Measurements from ENCODE around the gene EXT2. TPM values are rescaled to one million over a fixed set of nuclear protein-coding genes. Genes with fewer than 3 reads are reported as not detected.

EXT2 gene
- polyA plus RNA-seq, 1 of the 3 experiments (the other 2 are of a cell fraction): 92.9 TPM

GRCh38 chr11:44286911-44287310 lies 191.4 kb downstream of the EXT2 start:
- ChIA-PET POLR2A (no interaction called here), CTCF (interaction anchor here (0.6 to 9.2 kb wide), 43 partner anchors 8 to 740 kb away, joined by 3 to 148 read pairs (median 6); partner anchors contain the start of genes ALX4 and EXT2)
- Histone ChIP-seq H3K79me2 (ENCODE audit: insufficient read depth) (no peaks in the 10 kb centered on the region), H3F3A (replicated peaks; ENCODE audit: insufficient read depth) (no peaks in the 10 kb centered on the region), H3K36me3 (replicated peaks in 1 of 2; ENCODE audit: control insufficient read depth in 1 of 2, insufficient read depth in 2 of 2, low read length in 1 of 2) (no peaks in the 10 kb centered on the region), H3K9me3 (no peaks in the 10 kb centered on the region), H3K27me3 (ENCODE audit: insufficient read depth) (no peaks in the 10 kb centered on the region), H3K4me2 (no peak overlapping the region), H3K4me1 (ENCODE audit: control insufficient read depth in 1 of 2, insufficient read depth in 2 of 2, low read depth in 1 of 2, low read length in 1 of 2) (peaks cover 0 to 6% of the 10 kb centered on the region in 2 experiments; a peak in 2 of 4 replicates), H3K9ac (no peak overlapping the region), H3K27ac (ENCODE audit: low read depth in 2 of 2, low read length in 1 of 2) (no peak overlapping the region), H4K20me1 (ENCODE audit: insufficient read depth) (no peaks in the 10 kb centered on the region), H2AFZ (ENCODE audit: low read depth) (no peak overlapping the region), H3K9me2 (no peaks in the 10 kb centered on the region), H3K4me3 (ENCODE audit: low read depth in 2 of 2, low read length in 1 of 2) (no peak overlapping the region)
- DNase-seq: no peak
- 72% methylated on average over 6 of the region's 11 CpGs for WGBS (ENCODE audit: low lambda C conversion rate)
- TF ChIP-seq FOXJ3 (CRISPR knock-in tag; IDR thresholded peaks at IDR 0.05) (no peak), YY1 (IDR thresholded peaks at IDR 0.05; ENCODE audit: low read depth) (no peak), EP300 (IDR thresholded peaks at IDR 0.05; ENCODE audit: borderline replicate concordance in 1 of 2, low read depth in 1 of 2, low read length in 1 of 2) (no peak), POLR2AphosphoS5 (IDR thresholded peaks at IDR 0.05; ENCODE audit: low read depth, low read length) (no peak), RCOR1 (IDR thresholded peaks at IDR 0.05; ENCODE audit: low read length) (no peak)

DNA sequence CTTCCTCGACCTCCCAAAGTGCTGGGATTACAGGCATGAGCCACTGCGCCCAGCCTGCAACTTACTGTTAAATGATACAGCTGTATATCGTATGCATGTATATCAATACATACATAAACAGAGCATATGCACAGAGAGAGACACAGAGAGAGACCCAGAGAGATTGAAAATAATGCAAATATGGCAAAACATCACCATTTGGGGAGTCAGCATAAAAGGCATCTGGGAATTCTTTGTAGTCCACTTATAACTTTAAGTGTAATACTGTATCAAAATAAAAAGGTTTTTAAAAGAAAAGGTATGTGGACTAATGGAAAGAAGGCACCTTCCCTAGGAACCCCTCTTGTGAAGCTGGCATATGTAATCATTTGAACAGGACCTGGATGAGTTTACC lies 192.7 kb downstream of the EXT2 start:
- Histone ChIP-seq H3K9me3 (no peaks in the 10 kb centered on the region), H3K27me3 (ENCODE audit: insufficient read depth) (no peaks in the 10 kb centered on the region), H3F3A (replicated peaks; ENCODE audit: insufficient read depth) (no peaks in the 10 kb centered on the region), H3K9me2 (no peaks in the 10 kb centered on the region), H3K4me2 (no peak overlapping the region), H3K4me3 (ENCODE audit: low read depth in 2 of 2, low read length in 1 of 2) (no peak overlapping the region), H3K27ac (ENCODE audit: low read depth in 2 of 2, low read length in 1 of 2) (no peak overlapping the region), H3K36me3 (replicated peaks in 1 of 2; ENCODE audit: control insufficient read depth in 1 of 2, insufficient read depth in 2 of 2, low read length in 1 of 2) (no peaks in the 10 kb centered on the region), H3K79me2 (ENCODE audit: insufficient read depth) (no peaks in the 10 kb centered on the region), H3K9ac (no peak overlapping the region), H4K20me1 (ENCODE audit: insufficient read depth) (no peaks in the 10 kb centered on the region), H2AFZ (ENCODE audit: low read depth) (no peak overlapping the region), H3K4me1 (ENCODE audit: control insufficient read depth in 1 of 2, insufficient read depth in 2 of 2, low read depth in 1 of 2, low read length in 1 of 2) (peaks cover 0 to 6% of the 10 kb centered on the region in 2 experiments; a peak in 2 of 4 replicates)
- DNase-seq: no peak
- ChIA-PET POLR2A (no interaction called here), CTCF (interaction anchor here (0.6 to 9.2 kb wide), 5 partner anchors 19 to 249 kb away, joined by 3 to 148 read pairs (median 6); no protein-coding TSS in a partner anchor)
- 84% methylated on average over 3 of the region's 3 CpGs for WGBS (ENCODE audit: low lambda C conversion rate)
- TF ChIP-seq TCF12 (IDR thresholded peaks at IDR 0.05): no peak
- TF ChIP-seq RXRA (IDR thresholded peaks at IDR 0.05; ENCODE audit: borderline replicate concordance, low read depth): no peak

DNA sequence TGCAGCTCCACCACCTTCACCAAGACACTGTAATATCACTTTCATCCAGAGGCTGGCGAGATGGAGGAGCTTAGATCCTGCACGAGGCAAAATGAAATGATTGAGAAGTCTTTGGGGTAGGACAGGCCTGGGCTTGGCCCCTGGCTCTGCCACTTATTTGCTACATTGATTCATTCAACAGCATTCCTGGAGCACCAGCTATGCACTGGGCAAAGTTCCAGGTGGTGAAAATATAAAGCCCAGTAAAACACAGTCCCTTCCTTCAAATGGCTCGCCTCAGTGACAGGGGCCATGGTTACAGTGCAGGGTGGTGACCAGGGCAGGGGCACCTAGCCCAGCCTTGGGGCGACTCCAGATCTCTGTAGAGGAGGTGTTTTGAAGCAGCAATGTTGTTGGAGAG lies 194.7 kb downstream of the EXT2 start:
- no peaks in the 10 kb centered on the region for H3K79me2 ChIP-seq (ENCODE audit: insufficient read depth)
- no peak for DNase-seq
- H3K36me3 ChIP-seq (replicated peaks in 1 of 2; ENCODE audit: control insufficient read depth in 1 of 2, insufficient read depth in 2 of 2, low read length in 1 of 2): no peaks in the 10 kb centered on the region
- H3K4me3 ChIP-seq (ENCODE audit: low read depth in 2 of 2, low read length in 1 of 2): no peak overlapping the region
- H3K9ac ChIP-seq: no peak overlapping the region
- H3K27me3 ChIP-seq (ENCODE audit: insufficient read depth): no peaks in the 10 kb centered on the region
- H3K9me2 ChIP-seq: no peaks in the 10 kb centered on the region
- no peaks in the 10 kb centered on the region for H3K9me3 ChIP-seq
- TF ChIP-seq, protein P1, sequence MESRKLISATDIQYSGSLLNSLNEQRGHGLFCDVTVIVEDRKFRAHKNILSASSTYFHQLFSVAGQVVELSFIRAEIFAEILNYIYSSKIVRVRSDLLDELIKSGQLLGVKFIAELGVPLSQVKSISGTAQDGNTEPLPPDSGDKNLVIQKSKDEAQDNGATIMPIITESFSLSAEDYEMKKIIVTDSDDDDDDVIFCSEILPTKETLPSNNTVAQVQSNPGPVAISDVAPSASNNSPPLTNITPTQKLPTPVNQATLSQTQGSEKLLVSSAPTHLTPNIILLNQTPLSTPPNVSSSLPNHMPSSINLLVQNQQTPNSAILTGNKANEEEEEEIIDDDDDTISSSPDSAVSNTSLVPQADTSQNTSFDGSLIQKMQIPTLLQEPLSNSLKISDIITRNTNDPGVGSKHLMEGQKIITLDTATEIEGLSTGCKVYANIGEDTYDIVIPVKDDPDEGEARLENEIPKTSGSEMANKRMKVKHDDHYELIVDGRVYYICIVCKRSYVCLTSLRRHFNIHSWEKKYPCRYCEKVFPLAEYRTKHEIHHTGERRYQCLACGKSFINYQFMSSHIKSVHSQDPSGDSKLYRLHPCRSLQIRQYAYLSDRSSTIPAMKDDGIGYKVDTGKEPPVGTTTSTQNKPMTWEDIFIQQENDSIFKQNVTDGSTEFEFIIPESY (IDR thresholded peaks at IDR 0.05; ENCODE audit: borderline replicate concordance, low read depth): no peak
- TF ChIP-seq RFX5 (IDR thresholded peaks at IDR 0.05; ENCODE audit: low read length): no peak
- TF ChIP-seq, protein P2, sequence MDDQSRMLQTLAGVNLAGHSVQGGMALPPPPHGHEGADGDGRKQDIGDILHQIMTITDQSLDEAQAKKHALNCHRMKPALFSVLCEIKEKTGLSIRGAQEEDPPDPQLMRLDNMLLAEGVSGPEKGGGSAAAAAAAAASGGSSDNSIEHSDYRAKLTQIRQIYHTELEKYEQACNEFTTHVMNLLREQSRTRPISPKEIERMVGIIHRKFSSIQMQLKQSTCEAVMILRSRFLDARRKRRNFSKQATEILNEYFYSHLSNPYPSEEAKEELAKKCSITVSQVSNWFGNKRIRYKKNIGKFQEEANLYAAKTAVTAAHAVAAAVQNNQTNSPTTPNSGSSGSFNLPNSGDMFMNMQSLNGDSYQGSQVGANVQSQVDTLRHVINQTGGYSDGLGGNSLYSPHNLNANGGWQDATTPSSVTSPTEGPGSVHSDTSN (IDR thresholded peaks at IDR 0.05): no peak
- no peak for TF ChIP-seq SMC3 (IDR thresholded peaks at IDR 0.05; ENCODE audit: low read depth, low read length)
- no peak for TF ChIP-seq EP300 (IDR thresholded peaks at IDR 0.05; ENCODE audit: borderline replicate concordance in 1 of 2, low read depth in 1 of 2, low read length in 1 of 2)
- TF ChIP-seq EZH2phosphoT487 (IDR thresholded peaks at IDR 0.05; ENCODE audit: borderline replicate concordance, low read depth): no peak
- no peak for TF ChIP-seq TCF12 (IDR thresholded peaks at IDR 0.05)
- TF ChIP-seq IRF3 (IDR thresholded peaks at IDR 0.05; ENCODE audit: low read depth, low read length): no peak
- no peak for TF ChIP-seq MXI1 (IDR thresholded peaks at IDR 0.05; ENCODE audit: low read depth, low read length)
- no peak for TF ChIP-seq GABPA (IDR thresholded peaks at IDR 0.05; ENCODE audit: low read depth)
- no peaks in the 10 kb centered on the region for H4K20me1 ChIP-seq (ENCODE audit: insufficient read depth)
- ChIA-PET CTCF (interaction anchor here (1.1 to 9.2 kb wide), 4 partner anchors 18 to 247 kb away, joined by 3 to 148 read pairs (median 10); no protein-coding TSS in a partner anchor), POLR2A (no interaction called here)
- no peak overlapping the region for H3K4me2 ChIP-seq
- 47% methylated on average over 4 of the region's 4 CpGs for WGBS (ENCODE audit: low lambda C conversion rate)
- H3K27ac ChIP-seq (ENCODE audit: low read depth in 2 of 2, low read length in 1 of 2): no peak overlapping the region
- H3K4me1 ChIP-seq (ENCODE audit: control insufficient read depth in 1 of 2, insufficient read depth in 2 of 2, low read depth in 1 of 2, low read length in 1 of 2): peaks cover 0 to 6% of the 10 kb centered on the region in 2 experiments; a peak in 2 of 4 replicates
- H2AFZ ChIP-seq (ENCODE audit: low read depth): no peak overlapping the region
- no peaks in the 10 kb centered on the region for H3F3A ChIP-seq (replicated peaks; ENCODE audit: insufficient read depth)
